Heart left ventricle (tissue), 11 donors: ENCODE data around the gene PIGT. TPM values are rescaled to one million over a fixed set of nuclear protein-coding genes. Genes with fewer than 3 reads are reported as not detected.

Source experiments
- microRNA-seq, 4 donors: library from miRNA; unstranded; fragments of <30 nt; microRNA quantifications; one replicate each; pipeline versions ENCODE4 to v1.2.0, GENCODE V29; 2017 to 2020
- polyA plus RNA-seq, 2 donors: library from polyadenylated mRNA; stranded (reverse); fragments of 200-250 nt; gene quantifications; one replicate each; pipeline ENCODE4 v1.2.3, GENCODE V29; 2013
- total RNA-seq, 9 donors: library from RNA; depleted of rRNA in 2 of 9; stranded (reverse); fragments of >200 nt in 2 of 9; fragmentation: NEBNext Ultra II Directional in 3 of 9; extraction: Animal tissue kit (Norgen Biotek cat#: 25700) in 3 of 9; gene quantifications; one replicate each; pipeline versions ENCODE4 v1.1.0 to v1.2.4, GENCODE V29; 2016 to 2023
- donor health status: ischemic (EF 13 %, LVEDD 7.1; RV severe dilation, severe dysfunction).
- donor health status: healthy with polysubstance abuse.
- donor health status: DM: no; HTN: yes; CAD: no.
- donor health status: DM: no; HTN: no; CAD: no.
- donor health status: ischemic (EF 25% LVEDD 5.7; RV mildly dilated, moderate dysfunction).
- donor health status: healthy.
- donor health status: DM: yes; HTN: yes; CAD: no.
- donor health status: PGD.
- donor health status: nonischemic (EF 23%, LVEDD 6.1; RV moderate dilation, normal function).

PIGT gene
- total and polyA plus RNA-seq, 11 donors, result 106 to 224 (median 165) TPM

Small RNA genes within 50 kb of the gene (microRNA-seq; reads per million reads assigned to microRNA genes)
- gene MIR6812, result 0 to 0.60 (median 0.33) reads per million in 4 donors

Other genes starting within 250 kb of the PIGT start
- gene PI3, start 241.2 kb upstream of the PIGT start, total RNA-seq, result under 1 TPM in 2 of 9 donors, not detected in 7; 0.55 to 0.97 TPM
- under 1 TPM in 1 of 2 donors, not detected in 1; 0.47 TPM for gene PI3, start 241.2 kb upstream of the PIGT start, polyA plus RNA-seq
- not detected for gene SEMG1, start 209.1 kb upstream of the PIGT start, total RNA-seq
- gene SEMG1, start 209.1 kb upstream of the PIGT start, polyA plus RNA-seq, result not detected
- not detected for gene SEMG2, start 194.8 kb upstream of the PIGT start, total RNA-seq
- gene SEMG2, start 194.8 kb upstream of the PIGT start, polyA plus RNA-seq, result not detected
- gene SLPI, start 161.6 kb upstream of the PIGT start, total RNA-seq, result 100 to 1,000 TPM in 1 of 9 donors, 1 to 10 TPM in 3, under 1 TPM in 3, not detected in 2; 0.37 to 187 (median 1.8) TPM
- 1 to 10 TPM; 1.1 to 1.5 TPM for gene SLPI, start 161.6 kb upstream of the PIGT start, polyA plus RNA-seq
- gene RBPJL, start 109.3 kb upstream of the PIGT start, total RNA-seq, result not detected
- gene RBPJL, start 109.3 kb upstream of the PIGT start, polyA plus RNA-seq, result not detected
- not detected for gene MATN4, start 107.8 kb upstream of the PIGT start, total RNA-seq
- not detected for gene MATN4, start 107.8 kb upstream of the PIGT start, polyA plus RNA-seq
- 100 to 1,000 TPM in 2 of 9 donors, 10 to 100 TPM in 7; 62.1 to 140 (median 94.1) TPM for gene SDC4, start 67.7 kb upstream of the PIGT start, total RNA-seq
- 100 to 1,000 TPM in 1 of 2 donors, 10 to 100 TPM in 1; 44.3 to 139 TPM for gene SDC4, start 67.7 kb upstream of the PIGT start, polyA plus RNA-seq
- 10 to 100 TPM; 16.4 to 54.0 (median 23.0) TPM for gene SYS1, start 53.0 kb upstream of the PIGT start, total RNA-seq
- 10 to 100 TPM; 12.6 to 68.8 TPM for gene SYS1, start 53.0 kb upstream of the PIGT start, polyA plus RNA-seq
- 1 to 10 TPM in 2 of 9 donors, under 1 TPM in 5, not detected in 2; 0.32 to 3.2 (median 0.76) TPM for gene TP53TG5, start 37.8 kb upstream of the PIGT start, total RNA-seq
- gene TP53TG5, start 37.8 kb upstream of the PIGT start, polyA plus RNA-seq, result 1 to 10 TPM in 1 of 2 donors, under 1 TPM in 1; 0.40 to 1.5 TPM
- 100 to 1,000 TPM; 209 to 395 (median 346) TPM for gene DBNDD2, start 7.9 kb upstream of the PIGT start, total RNA-seq
- gene DBNDD2, start 7.9 kb upstream of the PIGT start, polyA plus RNA-seq, result 100 to 1,000 TPM; 331 to 423 TPM
- gene WFDC2, start 53.6 kb downstream of the PIGT start, total RNA-seq, result 1 to 10 TPM in 1 of 9 donors, under 1 TPM in 1, not detected in 7; 0.77 to 4.7 TPM
- under 1 TPM in 1 of 2 donors, not detected in 1; 0.51 TPM for gene WFDC2, start 53.6 kb downstream of the PIGT start, polyA plus RNA-seq
- not detected for gene SPINT3, start 99.5 kb downstream of the PIGT start, total RNA-seq
- gene SPINT3, start 99.5 kb downstream of the PIGT start, polyA plus RNA-seq, result not detected
- not detected for gene WFDC6, start 123.3 kb downstream of the PIGT start, total RNA-seq
- gene WFDC6, start 123.3 kb downstream of the PIGT start, polyA plus RNA-seq, result not detected
- under 1 TPM in 1 of 9 donors, not detected in 8; 0.20 TPM for gene EPPIN, start 131.3 kb downstream of the PIGT start, total RNA-seq
- gene EPPIN, start 131.3 kb downstream of the PIGT start, polyA plus RNA-seq, result not detected
- not detected for gene WFDC8, start 163.1 kb downstream of the PIGT start, total RNA-seq
- not detected for gene WFDC8, start 163.1 kb downstream of the PIGT start, polyA plus RNA-seq
- not detected for gene WFDC10A, start 213.6 kb downstream of the PIGT start, total RNA-seq
- gene WFDC10A, start 213.6 kb downstream of the PIGT start, polyA plus RNA-seq, result not detected
- not detected for gene WFDC9, start 215.1 kb downstream of the PIGT start, total RNA-seq
- not detected for gene WFDC9, start 215.1 kb downstream of the PIGT start, polyA plus RNA-seq